Thyroid gland (tissue), 4 donors: ENCODE measurements around the gene ARHGAP24. TPM values are rescaled to one million over a fixed set of nuclear protein-coding genes. Genes with fewer than 3 reads are reported as not detected.

Source experiments
- DNase-seq, 2 donors: peaks; one replicate each; pipeline ENCODE4 v3.0.0-alpha.2; 2019
- H3K27ac ChIP-seq, 3 donors: fragments of 200-600 bp; sonication (generic); 1 replicate in 2 of 3; 2 replicates in 1 of 3; pipeline ENCODE4 v1.5.1; 2016 to 2019; ENCODE audit warnings: mild to moderate bottlenecking in 1 of 3, moderate library complexity in 1 of 3
- H3K27me3 ChIP-seq: fragments of 200-600 bp; sonication (generic); one replicate; pipeline ENCODE4 v1.5.1; 2019
- H3K36me3 ChIP-seq, 2 donors: fragments of 200-600 bp; sonication (generic); one replicate each; pipeline ENCODE4 v1.5.1; 2016 to 2019
- H3K4me1 ChIP-seq, 2 donors: fragments of 200-600 bp; sonication (generic); one replicate each; pipeline ENCODE4 v1.5.1; 2017 to 2019
- H3K4me3 ChIP-seq, 3 donors: fragments of 200-600 bp; sonication (generic); replicated peaks in 1 of 3; 1 replicate in 2 of 3; 2 replicates in 1 of 3; pipeline ENCODE4 v1.5.1; 2016; ENCODE audit warnings: mild to moderate bottlenecking in 1 of 3
- H3K9me3 ChIP-seq: fragments of 200-600 bp; sonication (generic); one replicate; pipeline ENCODE4 v1.5.1; 2017
- CTCF ChIP-seq, 6 experiments: fragments of 200-600 bp in 3 of 6; fragments of 450-650 bp in 3 of 6; sonication (generic) in 3 of 6; IDR thresholded peaks; one replicate each; pipeline ENCODE4 v1.5.1; 2016 to 2019; ENCODE audit warnings: antibody characterized with exemption in 6 of 6, mild to moderate bottlenecking in 2 of 6, inconsistent platforms in 1 of 6, moderate library complexity in 1 of 6
- POLR2A ChIP-seq, 2 donors: fragments of 450-650 bp; IDR thresholded peaks; one replicate each; pipeline ENCODE4 v1.6.1; 2017; ENCODE audit warnings: antibody characterized with exemption in 2 of 2, mild to moderate bottlenecking in 2 of 2, moderate library complexity in 1 of 2
- WGBS, 2 donors: methylation state at CpG; one replicate each; pipeline ENCODE4 v1.1.5; 2017; 5-methylcytosine and 5-hydroxymethylcytosine counted together
- intact Hi-C: fragments of 100-400 bp; cut with DNase I; formaldehyde crosslinking; loops from one replicate; pipeline ENCODE4 v1.15.1; 2023
- total RNA-seq, 4 donors: library from RNA; depleted of rRNA; stranded (reverse); fragments of >200 nt; gene quantifications; one replicate each; pipeline ENCODE4 v1.2.3, GENCODE V29; 2016

Gene ARHGAP24
- total RNA-seq, 4 donors from 2014 or later: 20.8 to 70.3 (median 52.4) TPM

DNA sequence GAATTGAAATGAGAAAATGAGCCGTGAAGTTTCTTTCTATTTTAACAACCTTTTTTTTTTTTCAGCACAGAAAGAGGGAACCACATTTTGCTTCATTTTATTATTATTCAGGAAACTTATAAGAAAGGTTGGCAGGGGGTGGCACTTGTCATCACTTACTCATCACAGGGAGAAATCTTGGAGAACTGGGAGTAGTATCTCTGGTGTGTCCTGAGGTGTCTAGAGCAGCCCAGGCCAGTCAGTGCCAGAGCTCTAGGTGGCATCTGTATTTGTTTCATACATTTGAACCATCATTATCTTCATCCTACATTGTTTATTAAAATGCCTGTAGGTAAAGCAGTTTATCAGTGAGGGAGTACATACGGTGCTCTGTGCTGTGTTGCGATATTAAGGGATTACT, 43.8 kb upstream of the ARHGAP24 start:
- Histone ChIP-seq H3K4me1 (no peaks in the 10 kb centered on the region), H3K27me3 (no peaks in the 10 kb centered on the region), H3K4me3 (no peak overlapping the region), H3K36me3 (no peaks in the 10 kb centered on the region), H3K9me3 (no peaks in the 10 kb centered on the region), H3K27ac (no peak overlapping the region)
- TF ChIP-seq POLR2A (IDR thresholded peaks at IDR 0.05) (no peak), CTCF (IDR thresholded peaks at IDR 0.05) (no peak)
- WGBS, 2 donors: 87 to 93% methylated on average over 3 of the region's 3 CpGs
- intact Hi-C loops: no loop called here
- DNase-seq: no peak

- Histone ChIP-seq H3K27ac (no peak overlapping the region), H3K4me3 (no peak overlapping the region), H3K9me3 (no peaks in the 10 kb centered on the region), H3K36me3 (no peaks in the 10 kb centered on the region), H3K4me1 (no peaks in the 10 kb centered on the region), H3K27me3 (no peaks in the 10 kb centered on the region)
- DNase-seq: no peak
- TF ChIP-seq CTCF (IDR thresholded peaks at IDR 0.05): no peak
- no peak for TF ChIP-seq POLR2A (IDR thresholded peaks at IDR 0.05)
- 70 to 73% methylated on average over 1 of the region's 1 CpG for WGBS, 2 donors
- intact Hi-C loops: no loop called here
Observed at GRCh38 chr4:85431881-85432485, 43.0 kb upstream of the ARHGAP24 start.

GRCh38 chr4:85445050-85445639, 29.8 kb upstream of the ARHGAP24 start:
- TF ChIP-seq CTCF (IDR thresholded peaks at IDR 0.05) (no peak), POLR2A (IDR thresholded peaks at IDR 0.05) (no peak)
- Histone ChIP-seq H3K27ac (peak overlapping the region in 2 of 3 donors; percentile 60 to 62), H3K27me3 (no peaks in the 10 kb centered on the region), H3K9me3 (no peaks in the 10 kb centered on the region), H3K36me3 (no peaks in the 10 kb centered on the region), H3K4me3 (no peak overlapping the region), H3K4me1 (peaks cover 11 to 16% of the 10 kb centered on the region in 2 donors)
- intact Hi-C loops: no loop called here
- 22 to 44% methylated on average over 1 of the region's 1 CpG for WGBS, 2 donors
- DNase-seq: peak; percentile 59 to 68

- no peak overlapping the region for H3K4me3 ChIP-seq
- TF ChIP-seq CTCF (IDR thresholded peaks at IDR 0.05) (no peak), POLR2A (IDR thresholded peaks at IDR 0.05) (no peak)
- intact Hi-C loops: no loop called here
- H3K36me3 ChIP-seq: no peaks in the 10 kb centered on the region
- no peak for DNase-seq
- H3K4me1 ChIP-seq: peaks cover 11 to 16% of the 10 kb centered on the region in 2 donors
- peak overlapping the region in 2 of 3 donors; percentile 60 to 62 for H3K27ac ChIP-seq
- 80 to 83% methylated on average over 2 of the region's 2 CpGs for WGBS, 2 donors
- no peaks in the 10 kb centered on the region for H3K9me3 ChIP-seq
- no peaks in the 10 kb centered on the region for H3K27me3 ChIP-seq
Observed at GRCh38 chr4:85446141-85446861, 28.6 kb upstream of the ARHGAP24 start.
